Measurements from ENCODE around the gene ZNF563.
A peak's percentile ranks its signal among the peaks of the same experiment; 100 is the strongest.

The ZNF563 gene

GRCh38 chr19:12294249-12295158 is 38.9 kb downstream of the ZNF563 start, which contains the start of gene ZNF44:
TSS of gene ZNF44 (minus strand) at chr19:12294883. CDS start at chr19:12294694, 189 bp downstream.
- peak; percentile 85 for DNase-seq (ENCODE audit: extremely low read depth, low read depth)
- no peak for TF ChIP-seq CTCF (IDR thresholded peaks at IDR 0.05; ENCODE audit: low read depth, low read length, missing control alignments)
- H3K4me3 ChIP-seq (replicated peaks; ENCODE audit: low read depth, low read length), result peak within 1 kb of the TSS; percentile 70

DNA sequence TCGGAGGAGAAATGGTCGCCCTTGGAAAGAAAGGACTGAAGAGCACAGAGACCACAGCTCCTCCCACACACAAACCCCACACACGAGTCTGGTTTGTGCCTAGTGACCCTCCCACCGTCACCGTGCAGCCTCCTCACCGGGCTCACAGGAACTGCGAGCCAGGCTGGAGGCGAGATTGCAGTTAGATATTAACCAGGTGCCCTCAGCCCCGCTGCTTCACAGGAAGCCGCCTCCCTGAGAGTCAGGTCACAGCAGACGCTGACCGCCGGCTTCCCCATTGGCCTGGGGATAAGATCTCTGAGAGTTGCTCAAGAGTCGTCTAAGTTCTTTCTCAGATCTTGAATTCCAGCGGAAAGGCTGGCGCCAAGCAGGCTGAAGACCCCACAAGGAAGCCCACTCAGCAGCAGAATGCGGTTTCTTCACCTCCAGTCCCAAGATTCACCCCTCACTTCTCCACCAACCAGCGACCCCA is 39.6 kb downstream of the ZNF563 start:
- peak overlapping the region; percentile 70 for H3K4me3 ChIP-seq (replicated peaks; ENCODE audit: low read depth, low read length)
- no peak for DNase-seq (ENCODE audit: extremely low read depth, low read depth)
- no peak for TF ChIP-seq CTCF (IDR thresholded peaks at IDR 0.05; ENCODE audit: low read depth, low read length, missing control alignments)

GRCh38 chr19:12289790-12290065 is 43.7 kb downstream of the ZNF563 start:
- no peak for TF ChIP-seq CTCF (IDR thresholded peaks at IDR 0.05; ENCODE audit: low read depth, low read length, missing control alignments)
- H3K4me3 ChIP-seq (replicated peaks; ENCODE audit: low read depth, low read length), result no peak overlapping the region
- no peak for DNase-seq (ENCODE audit: extremely low read depth, low read depth)

- TF ChIP-seq CTCF (IDR thresholded peaks at IDR 0.05; ENCODE audit: low read depth, low read length, missing control alignments), result no peak
- H3K4me3 ChIP-seq (replicated peaks; ENCODE audit: low read depth, low read length), result no peak overlapping the region
Observed at GRCh38 chr19:12287958-12288500, 45.4 kb downstream of the ZNF563 start.

GRCh38 chr19:12284631-12285030 is 48.8 kb downstream of the ZNF563 start:
- no peak for TF ChIP-seq CTCF (IDR thresholded peaks at IDR 0.05; ENCODE audit: low read depth, low read length, missing control alignments)
- H3K4me3 ChIP-seq (replicated peaks; ENCODE audit: low read depth, low read length), result no peak overlapping the region
- DNase-seq (ENCODE audit: extremely low read depth, low read depth), result no peak

More at GRCh38 chr19:12287958-12288500, 45.4 kb downstream of the ZNF563 start:
- DNase-seq (ENCODE audit: extremely low read depth, low read depth), result no peak

DNA sequence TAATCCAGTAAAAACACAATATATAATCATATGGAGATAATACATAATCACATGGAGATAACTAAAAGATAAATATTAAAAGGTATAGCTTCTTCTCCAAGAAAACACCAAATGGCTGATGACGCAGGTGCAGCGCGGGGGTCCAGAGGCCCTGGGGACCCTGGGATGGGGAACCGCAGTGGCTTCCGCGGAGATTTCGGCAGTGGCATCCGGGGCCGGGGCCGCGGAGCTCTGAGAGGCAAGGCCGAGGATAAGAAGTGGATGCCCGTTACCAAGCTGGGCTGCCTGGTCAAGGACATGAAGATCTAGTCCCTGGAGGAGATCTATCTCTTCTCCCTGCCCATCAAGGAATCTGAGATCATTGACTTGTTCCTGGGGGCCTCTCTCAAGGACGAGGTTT is 49.2 kb downstream of the ZNF563 start:
- no peak for TF ChIP-seq CTCF (IDR thresholded peaks at IDR 0.05; ENCODE audit: low read depth, low read length, missing control alignments)
- H3K4me3 ChIP-seq (replicated peaks; ENCODE audit: low read depth, low read length), result no peak overlapping the region
- no peak for DNase-seq (ENCODE audit: extremely low read depth, low read depth)

Data from HFF-Myc (cell line).